Panc1 (cell line): ENCODE measurements around the gene SGPL1. TPM values are rescaled to one million over a fixed set of nuclear protein-coding genes. Genes with fewer than 3 reads are reported as not detected.

ENCODE experiments used
- ATAC-seq: fragments of 200-7000 bp; cut with Tn5 transposase; 2 replicates; pipeline ENCODE4 v1.9.1; 2020; ENCODE audit warnings: mild to moderate bottlenecking, moderate library complexity
- BruUV-seq: library from RNA; stranded (reverse); fragments of 400-500 nt; replicated peaks from 2 replicates; lab custom pipeline; 2021; lab: Mats Ljungman, UMichigan
- CTCF ChIA-PET: fragments of 300-600 bp; sonication (Branson Sonifier 250); formaldehyde crosslinking; loops from one replicate; lab custom pipeline; 2022; ENCODE audit warnings: antibody characterized with exemption; lab: Charles Lee
- POLR2A ChIA-PET: fragments of 300-600 bp; sonication (Branson Sonifier 250); formaldehyde crosslinking; loops from one replicate; lab custom pipeline; 2022; ENCODE audit warnings: antibody characterized with exemption; lab: Charles Lee
- DNase-seq: peaks from one replicate; pipeline ENCODE4 v3.0.0-alpha.2; 2010; ENCODE audit warnings: low read depth, low spot score
- H3K27ac ChIP-seq: 2 replicates; pipeline ENCODE4 v1.5.1; 2011; ENCODE audit warnings: mild to moderate bottlenecking, low read length, inconsistent platforms
- H3K27me3 ChIP-seq: fragments of 200-500 bp; sonication (Bioruptor generic); 2 replicates; pipeline ENCODE4 v1.6.0; 2014; ENCODE audit warnings: low read length, inconsistent platforms; ENCODE audit not compliant: control insufficient read depth, insufficient read depth
- H3K36me3 ChIP-seq: fragments of 200-500 bp; sonication (Bioruptor generic); 2 replicates; pipeline ENCODE4 v1.5.1; 2014; ENCODE audit warnings: inconsistent platforms, mild to moderate bottlenecking, low read length, moderate library complexity; ENCODE audit not compliant: control insufficient read depth, insufficient read depth
- H3K4me1 ChIP-seq: 2 replicates; pipeline ENCODE4 v1.5.1; 2011; ENCODE audit warnings: inconsistent platforms, mild to moderate bottlenecking, low read length, moderate library complexity; ENCODE audit not compliant: control insufficient read depth, insufficient read depth
- H3K4me3 ChIP-seq, 2 experiments: 2 replicates each; pipeline ENCODE4 v1.5.1; 2011 to 2012; ENCODE audit warnings: low read depth in 2 of 2, low read length in 2 of 2, mild to moderate bottlenecking in 2 of 2, inconsistent platforms in 1 of 2, moderate library complexity in 1 of 2
- H3K9me3 ChIP-seq: fragments of 200-500 bp; sonication (Bioruptor generic); 2 replicates; pipeline ENCODE4 v1.5.1; 2014; ENCODE audit warnings: low read depth, mild to moderate bottlenecking, inconsistent platforms, low read length, moderate library complexity; ENCODE audit not compliant: control insufficient read depth, insufficient read depth
- POLR2AphosphoS5 ChIP-seq: IDR thresholded peaks from 2 replicates; pipeline ENCODE4 v1.6.1; 2012; ENCODE audit warnings: mild to moderate bottlenecking, low read depth, low read length, moderate library complexity
- SIN3A ChIP-seq: IDR thresholded peaks from 2 replicates; pipeline ENCODE4 v1.6.1; 2012; ENCODE audit warnings: low read depth, mild to moderate bottlenecking, low read length, moderate library complexity, borderline replicate concordance; ENCODE audit not compliant: insufficient read depth
- TCF7L2 ChIP-seq: IDR thresholded peaks from 2 replicates; pipeline ENCODE4 v1.6.1; 2011; ENCODE audit warnings: mild to moderate bottlenecking, low read depth, low read length, inconsistent platforms
- in situ Hi-C: cut with HindIII; loops from 2 replicates; pipeline ENCODE4 v1.10.0; 2016; ENCODE audit warnings: low sequenced_read_pairs, low pct_unique_long_range_greater_than_20kb
- intact Hi-C: fragments of 100-400 bp; cut with micrococcal nuclease; formaldehyde crosslinking; loops from one replicate; pipeline ENCODE4 v1.10.0; 2022; ENCODE audit not compliant: unreplicated experiment
- total RNA-seq: library from RNA; stranded (reverse); gene quantifications from one replicate; pipeline ENCODE4 v1.2.1, GENCODE V29; 2021; ENCODE audit not compliant: unreplicated experiment
- TF ChIP-seq, protein P1 (sequence below), 2 experiments: IDR thresholded peaks; 2 replicates each; pipeline ENCODE4 v1.6.1; 2011 to 2012; ENCODE audit warnings: low read depth in 2 of 2, control low read depth in 1 of 2, low read length in 1 of 2, mild to moderate bottlenecking in 1 of 2, moderate library complexity in 1 of 2; ENCODE audit not compliant: insufficient read depth in 1 of 2
- TF ChIP-seq, protein P2 (sequence below): fragments of 450-650 bp; IDR thresholded peaks from 2 replicates; pipeline ENCODE4 v1.5.1; 2017; ENCODE audit warnings: mild to moderate bottlenecking

SGPL1 gene
- total RNA-seq, 1 experiment from 2014 or later, result 103 TPM

DNA sequence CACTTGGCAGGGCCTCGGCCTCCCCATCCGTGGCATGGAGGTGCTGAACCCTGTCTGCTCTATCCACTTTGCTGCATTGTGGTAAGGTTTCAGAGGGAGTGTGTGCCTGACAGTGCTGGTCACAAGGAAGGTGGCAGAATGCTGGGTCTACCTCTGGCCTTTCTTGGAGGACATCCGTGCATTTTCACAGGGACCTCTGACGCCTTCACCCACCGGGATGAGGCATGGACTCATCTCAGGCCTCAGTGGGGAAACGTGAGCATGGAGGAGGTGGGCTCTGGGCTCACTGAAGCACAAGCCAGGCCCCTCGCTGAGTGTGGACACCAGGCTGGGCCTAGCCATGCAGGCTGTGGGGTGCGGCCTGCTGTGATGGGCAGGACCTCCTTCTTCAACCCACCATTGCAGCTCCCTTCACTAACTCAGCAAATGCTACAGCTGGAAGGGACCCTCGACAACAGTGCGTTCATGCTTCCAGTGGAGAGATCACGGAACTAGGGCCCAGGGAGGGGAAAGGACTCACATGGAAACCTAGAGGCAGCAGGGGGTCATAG lies 39.2 kb upstream of the SGPL1 start:
- in situ Hi-C loops (no loop called here), intact Hi-C loops (no loop called here)
- ATAC-seq (no peak), DNase-seq (no peak)
- Histone ChIP-seq H3K9me3 (no peaks in the 10 kb centered on the region), H3K27me3 (no peaks in the 10 kb centered on the region), H3K36me3 (no peaks in the 10 kb centered on the region), H3K27ac (no peak overlapping the region), H3K4me3 (no peak overlapping the region), H3K4me1 (no peaks in the 10 kb centered on the region)
- ChIA-PET POLR2A (interaction anchor here (0.9 kb wide), 1 partner anchor 36 kb away, joined by 4 read pairs; no protein-coding TSS in a partner anchor), CTCF (no interaction called here)
- TF ChIP-seq, protein P1, sequence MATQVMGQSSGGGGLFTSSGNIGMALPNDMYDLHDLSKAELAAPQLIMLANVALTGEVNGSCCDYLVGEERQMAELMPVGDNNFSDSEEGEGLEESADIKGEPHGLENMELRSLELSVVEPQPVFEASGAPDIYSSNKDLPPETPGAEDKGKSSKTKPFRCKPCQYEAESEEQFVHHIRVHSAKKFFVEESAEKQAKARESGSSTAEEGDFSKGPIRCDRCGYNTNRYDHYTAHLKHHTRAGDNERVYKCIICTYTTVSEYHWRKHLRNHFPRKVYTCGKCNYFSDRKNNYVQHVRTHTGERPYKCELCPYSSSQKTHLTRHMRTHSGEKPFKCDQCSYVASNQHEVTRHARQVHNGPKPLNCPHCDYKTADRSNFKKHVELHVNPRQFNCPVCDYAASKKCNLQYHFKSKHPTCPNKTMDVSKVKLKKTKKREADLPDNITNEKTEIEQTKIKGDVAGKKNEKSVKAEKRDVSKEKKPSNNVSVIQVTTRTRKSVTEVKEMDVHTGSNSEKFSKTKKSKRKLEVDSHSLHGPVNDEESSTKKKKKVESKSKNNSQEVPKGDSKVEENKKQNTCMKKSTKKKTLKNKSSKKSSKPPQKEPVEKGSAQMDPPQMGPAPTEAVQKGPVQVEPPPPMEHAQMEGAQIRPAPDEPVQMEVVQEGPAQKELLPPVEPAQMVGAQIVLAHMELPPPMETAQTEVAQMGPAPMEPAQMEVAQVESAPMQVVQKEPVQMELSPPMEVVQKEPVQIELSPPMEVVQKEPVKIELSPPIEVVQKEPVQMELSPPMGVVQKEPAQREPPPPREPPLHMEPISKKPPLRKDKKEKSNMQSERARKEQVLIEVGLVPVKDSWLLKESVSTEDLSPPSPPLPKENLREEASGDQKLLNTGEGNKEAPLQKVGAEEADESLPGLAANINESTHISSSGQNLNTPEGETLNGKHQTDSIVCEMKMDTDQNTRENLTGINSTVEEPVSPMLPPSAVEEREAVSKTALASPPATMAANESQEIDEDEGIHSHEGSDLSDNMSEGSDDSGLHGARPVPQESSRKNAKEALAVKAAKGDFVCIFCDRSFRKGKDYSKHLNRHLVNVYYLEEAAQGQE (IDR thresholded peaks at IDR 0.05; ENCODE audit: insufficient read depth in 1 of 2, low read depth in 2 of 2, low read length in 1 of 2), result no peak
- no peak for TF ChIP-seq SIN3A
- no peak for TF ChIP-seq TCF7L2
- TF ChIP-seq POLR2AphosphoS5, result no peak
- TF ChIP-seq, protein P2, sequence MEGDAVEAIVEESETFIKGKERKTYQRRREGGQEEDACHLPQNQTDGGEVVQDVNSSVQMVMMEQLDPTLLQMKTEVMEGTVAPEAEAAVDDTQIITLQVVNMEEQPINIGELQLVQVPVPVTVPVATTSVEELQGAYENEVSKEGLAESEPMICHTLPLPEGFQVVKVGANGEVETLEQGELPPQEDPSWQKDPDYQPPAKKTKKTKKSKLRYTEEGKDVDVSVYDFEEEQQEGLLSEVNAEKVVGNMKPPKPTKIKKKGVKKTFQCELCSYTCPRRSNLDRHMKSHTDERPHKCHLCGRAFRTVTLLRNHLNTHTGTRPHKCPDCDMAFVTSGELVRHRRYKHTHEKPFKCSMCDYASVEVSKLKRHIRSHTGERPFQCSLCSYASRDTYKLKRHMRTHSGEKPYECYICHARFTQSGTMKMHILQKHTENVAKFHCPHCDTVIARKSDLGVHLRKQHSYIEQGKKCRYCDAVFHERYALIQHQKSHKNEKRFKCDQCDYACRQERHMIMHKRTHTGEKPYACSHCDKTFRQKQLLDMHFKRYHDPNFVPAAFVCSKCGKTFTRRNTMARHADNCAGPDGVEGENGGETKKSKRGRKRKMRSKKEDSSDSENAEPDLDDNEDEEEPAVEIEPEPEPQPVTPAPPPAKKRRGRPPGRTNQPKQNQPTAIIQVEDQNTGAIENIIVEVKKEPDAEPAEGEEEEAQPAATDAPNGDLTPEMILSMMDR, result no peak
- BruUV-seq, result no TSS peak

GRCh38 chr10:70777063-70777875 lies 38.5 kb upstream of the SGPL1 start:
- no peaks in the 10 kb centered on the region for H3K36me3 ChIP-seq
- no peak for ATAC-seq
- no peak for DNase-seq
- in situ Hi-C loops (no loop called here), intact Hi-C loops (no loop called here)
- H3K4me1 ChIP-seq, result no peaks in the 10 kb centered on the region
- H3K27ac ChIP-seq, result no peak overlapping the region
- no peaks in the 10 kb centered on the region for H3K9me3 ChIP-seq
- no TSS peak for BruUV-seq
- H3K4me3 ChIP-seq, result no peak overlapping the region
- POLR2A ChIA-PET, result interaction anchor here (0.9 kb wide), 1 partner anchor 35 kb away, joined by 4 read pairs; no protein-coding TSS in a partner anchor
- H3K27me3 ChIP-seq, result no peaks in the 10 kb centered on the region
- TF ChIP-seq SIN3A, result no peak
- TF ChIP-seq, protein P2, result no peak
- TF ChIP-seq, protein P1 (IDR thresholded peaks at IDR 0.05; ENCODE audit: insufficient read depth in 1 of 2, low read depth in 2 of 2, low read length in 1 of 2), result no peak
- no peak for TF ChIP-seq TCF7L2
- no peak for TF ChIP-seq POLR2AphosphoS5
- CTCF ChIA-PET, result no interaction called here
